B cell (primary cell): ENCODE data around the gene TRMT2A. TPM values are rescaled to one million over a fixed set of nuclear protein-coding genes. Genes with fewer than 3 reads are reported as not detected.

Source experiments
- ATAC-seq: fragments of 200-7000 bp; cut with Tn5 transposase; one replicate; pipeline ENCODE4 v1.10.0; 2021; ENCODE audit warnings: low read depth, mild to moderate bottlenecking, moderate number of reproducible peaks, moderate library complexity
- CTCF ChIA-PET: fragments of 350-600 bp; sonication (Branson Sonifier 250); formaldehyde crosslinking; loops from one replicate; lab custom pipeline; 2021; ENCODE audit warnings: antibody characterized with exemption, inconsistent platforms; lab: Charles Lee
- POLR2A ChIA-PET: fragments of 350-600 bp; sonication (Branson Sonifier 250); formaldehyde crosslinking; loops from one replicate; lab custom pipeline; 2021; ENCODE audit warnings: antibody characterized with exemption; lab: Charles Lee
- DNase-seq: peaks from one replicate; pipeline ENCODE4 v3.0.0; 2013
- H2AFZ ChIP-seq: 2 replicates; pipeline ENCODE4 v1.6.1; 2012; ENCODE audit warnings: mild to moderate bottlenecking, low read depth, low read length; ENCODE audit not compliant: insufficient read depth, poor library complexity, severe bottlenecking
- H3K27ac ChIP-seq, 2 donors: 1 replicate in 1 of 2; 2 replicates in 1 of 2; pipeline ENCODE4 v1.5.1; 2012 to 2013; ENCODE audit warnings: low read length in 2 of 2, mild to moderate bottlenecking in 2 of 2, moderate library complexity in 1 of 2
- H3K27me3 ChIP-seq, 4 experiments: fragments of 200-600 bp in 1 of 4; sonication (generic) in 1 of 4; replicated peaks in 1 of 4; 1 replicate in 2 of 4; 2 replicates in 2 of 4; pipeline versions ENCODE4 v1.6.1 to v1.7.0; 2013 to 2016; ENCODE audit warnings: low read length in 3 of 4, mild to moderate bottlenecking in 2 of 4, mixed read lengths in 1 of 4, moderate library complexity in 1 of 4; ENCODE audit not compliant: insufficient read depth in 4 of 4, control insufficient read depth in 3 of 4; ENCODE audit errors: control extremely low read depth in 1 of 4
- H3K36me3 ChIP-seq, 2 experiments: replicated peaks in 1 of 2; 1 replicate in 1 of 2; 2 replicates in 1 of 2; pipeline versions ENCODE4 v1.6.1 to v1.7.1; 2013; ENCODE audit warnings: low read length in 1 of 2; ENCODE audit not compliant: insufficient read depth in 2 of 2, control insufficient read depth in 1 of 2; ENCODE audit errors: control extremely low read depth in 1 of 2, extremely low read depth in 1 of 2
- H3K4me1 ChIP-seq, 2 donors: fragments of 200-600 bp in 1 of 2; sonication (generic) in 1 of 2; 1 replicate in 1 of 2; 2 replicates in 1 of 2; pipeline versions ENCODE4 v1.5.1 to v1.6.1; 2013 to 2017; ENCODE audit warnings: low read length in 2 of 2; ENCODE audit not compliant: control insufficient read depth in 2 of 2, insufficient read depth in 2 of 2
- H3K4me2 ChIP-seq: replicated peaks from 2 replicates; pipeline ENCODE3; 2012; ENCODE audit warnings: mild to moderate bottlenecking, low read depth, low read length; ENCODE audit not compliant: poor library complexity, severe bottlenecking
- H3K4me3 ChIP-seq, 5 experiments: fragments of 200-600 bp in 1 of 5; sonication (generic) in 1 of 5; 1 replicate in 3 of 5; 2 replicates in 2 of 5; pipeline versions ENCODE4 v1.5.1 to v1.7.0; 2011 to 2016; ENCODE audit warnings: low read length in 4 of 5, mild to moderate bottlenecking in 4 of 5, low read depth in 2 of 5, control low read depth in 1 of 5, moderate library complexity in 1 of 5; ENCODE audit not compliant: insufficient read depth in 1 of 5; ENCODE audit errors: control extremely low read depth in 1 of 5, extremely low read depth in 1 of 5
- H3K79me2 ChIP-seq: fragments of 200-600 bp; sonication (generic); one replicate; pipeline ENCODE4 v1.6.0; 2016; ENCODE audit warnings: low read length; ENCODE audit not compliant: control insufficient read depth, insufficient read depth
- H3K9ac ChIP-seq: fragments of 200-600 bp; sonication (generic); 2 replicates; pipeline ENCODE4 v1.6.1; 2017; ENCODE audit warnings: mild to moderate bottlenecking, low read length, moderate library complexity
- H3K9me3 ChIP-seq, 3 donors: one replicate each; pipeline versions ENCODE4 v1.6.1 to v1.7.1; 2013; ENCODE audit warnings: low read length in 2 of 3; ENCODE audit not compliant: control insufficient read depth in 2 of 3, insufficient read depth in 1 of 3; ENCODE audit errors: control extremely low read depth in 1 of 3
- H4K20me1 ChIP-seq: 2 replicates; pipeline ENCODE4 v1.6.0; 2012; ENCODE audit warnings: mild to moderate bottlenecking, low read length; ENCODE audit not compliant: insufficient read depth, control insufficient read depth, poor library complexity, severe bottlenecking
- H3K27ac Mint-ChIP-seq: one replicate; pipeline ENCODE4 v1.8.0; 2021; ENCODE audit warnings: mixed read lengths
- H3K27me3 Mint-ChIP-seq: one replicate; pipeline ENCODE4 v1.8.0; 2021; ENCODE audit warnings: mixed read lengths
- H3K4me1 Mint-ChIP-seq: one replicate; pipeline ENCODE4 v1.8.0; 2021; ENCODE audit warnings: mixed read lengths
- H3K4me3 Mint-ChIP-seq: one replicate; pipeline ENCODE4 v1.8.0; 2021; ENCODE audit warnings: mixed read lengths
- H3K9me3 Mint-ChIP-seq: one replicate; pipeline ENCODE4 v1.8.0; 2022; ENCODE audit warnings: mixed read lengths; ENCODE audit not compliant: insufficient read depth
- CTCF ChIP-seq: fragments of 200-600 bp; IDR thresholded peaks from one replicate; pipeline ENCODE4 v1.8.0; 2022; ENCODE audit warnings: antibody characterized with exemption, mild to moderate bottlenecking
- EZH2 ChIP-seq: IDR thresholded peaks from 2 replicates; pipeline ENCODE4 v1.6.1; 2012; ENCODE audit warnings: borderline replicate concordance, low read depth, mild to moderate bottlenecking, moderate library complexity, low read length; ENCODE audit not compliant: insufficient read depth, poor library complexity, severe bottlenecking
- WGBS: methylation state at CpG from one replicate; pipeline ENCODE4 v1.1.5; 2013; ENCODE audit warnings: missing lambda C conversion rate; ENCODE audit not compliant: insufficient coverage; 5-methylcytosine and 5-hydroxymethylcytosine counted together
- intact Hi-C: fragments of 100-400 bp; cut with micrococcal nuclease; formaldehyde crosslinking; loops from one replicate; pipeline ENCODE4 v1.10.0; 2022
- polyA plus RNA-seq: library from polyadenylated mRNA; depleted of rRNA; stranded (reverse); fragments of >200 nt; gene quantifications from 2 replicates; pipeline ENCODE4 v1.2.3, GENCODE V29; 2012
- total RNA-seq, 2 donors: library from RNA; stranded (reverse); fragments of 120-200 nt in 1 of 2; gene quantifications; 1 replicate in 1 of 2; 2 replicates in 1 of 2; pipeline versions ENCODE4 v1.2.3 to v1.2.4, GENCODE V29; 2013 to 2022

Gene TRMT2A
- total and polyA plus RNA-seq, 2 donors (not counting 1 experiment from before 2014, with no cell fraction given): 95.7 to 144 TPM

GRCh38 chr22:20090730-20091240, 26.2 kb downstream of the TRMT2A start:
- Mint-ChIP-seq H3K9me3 (no peaks in the 10 kb centered on the region), H3K4me1 (no peaks in the 10 kb centered on the region), H3K27ac (no peak overlapping the region), H3K27me3 (no peaks in the 10 kb centered on the region), H3K4me3 (no peak overlapping the region)
- Histone ChIP-seq H3K4me3 (no peak overlapping the region), H3K4me1 (no peaks in the 10 kb centered on the region), H3K9me3 (no peaks in the 10 kb centered on the region), H3K27ac (no peak overlapping the region), H3K4me2 (no peak overlapping the region), H3K9ac (no peak overlapping the region), H3K36me3 (peaks cover 4 to 76% of the 10 kb centered on the region in 2 experiments), H4K20me1 (no peaks in the 10 kb centered on the region), H3K27me3 (no peaks in the 10 kb centered on the region), H3K79me2 (peaks cover 8% of the 10 kb centered on the region), H2AFZ (no peak overlapping the region)
- ATAC-seq (no peak), DNase-seq (no peak)
- ChIA-PET CTCF (interaction anchor here (1.3 kb wide), 1 partner anchor 29 kb away, joined by 3 read pairs; no protein-coding TSS in a partner anchor), POLR2A (interaction anchor here (0.6 kb wide), 1 partner anchor 954 kb away, joined by 3 read pairs; no protein-coding TSS in a partner anchor)
- TF ChIP-seq CTCF (no peak), EZH2 (no peak)
- intact Hi-C loops: no loop called here
- 79% methylated on average over 6 of the region's 9 CpGs for WGBS

GRCh38 chr22:20089977-20090729, 26.9 kb downstream of the TRMT2A start:
- H3K9ac ChIP-seq: no peak overlapping the region
- CTCF ChIA-PET: interaction anchor here (1.3 kb wide), 1 partner anchor 28 kb away, joined by 3 read pairs; no protein-coding TSS in a partner anchor
- DNase-seq: no peak

More at GRCh38 chr22:20089977-20090729, 26.9 kb downstream of the TRMT2A start:
- H3K27ac ChIP-seq: no peak overlapping the region
- no peak overlapping the region for H2AFZ ChIP-seq
- intact Hi-C loops: loop anchor here (10.0 kb wide), 1 partner anchor 235 kb away; the partner anchor contains the start of genes GNB1L and RTL10
- POLR2A ChIA-PET: no interaction called here
- Mint-ChIP-seq H3K4me1 (no peaks in the 10 kb centered on the region), H3K9me3 (no peaks in the 10 kb centered on the region), H3K4me3 (no peak overlapping the region), H3K27ac (no peak overlapping the region), H3K27me3 (no peaks in the 10 kb centered on the region)
- no peak overlapping the region for H3K4me2 ChIP-seq
- peaks cover 4 to 73% of the 10 kb centered on the region in 2 experiments for H3K36me3 ChIP-seq
- no peaks in the 10 kb centered on the region for H3K4me1 ChIP-seq
- ATAC-seq: no peak
- H3K4me3 ChIP-seq: no peak overlapping the region
- TF ChIP-seq CTCF (no peak), EZH2 (no peak)
- peaks cover 13% of the 10 kb centered on the region for H3K79me2 ChIP-seq
- H3K27me3 ChIP-seq: no peaks in the 10 kb centered on the region
- peaks cover under 1% of the 10 kb centered on the region for H4K20me1 ChIP-seq
- 97% methylated on average over 9 of the region's 11 CpGs for WGBS
- no peaks in the 10 kb centered on the region for H3K9me3 ChIP-seq
